Immature natural killer cell (primary cell): ENCODE results near the gene SPANXC. TPM values are rescaled to one million over a fixed set of nuclear protein-coding genes. Genes with fewer than 3 reads are reported as not detected.
"Not testable (repeated sequence)": the region's sequence is repeated elsewhere in the genome, so short reads cannot be mapped to it uniquely, and the experiment has no call there.

ENCODE experiments used
- DNase-seq, 3 donors: peaks; one replicate each; pipeline ENCODE4 v3.0.0; 2022; ENCODE audit warnings: mixed read lengths in 1 of 3
- H3K27ac Mint-ChIP-seq, 6 donors: one replicate each; pipeline ENCODE4 v1.8.0; 2020; ENCODE audit warnings: mixed read lengths in 6 of 6, mild to moderate bottlenecking in 5 of 6, inconsistent platforms in 4 of 6, moderate library complexity in 3 of 6
- H3K27me3 Mint-ChIP-seq, 3 donors: one replicate each; pipeline ENCODE4 v1.8.0; 2020 to 2021; ENCODE audit warnings: low read depth in 3 of 3, mild to moderate bottlenecking in 3 of 3, mixed read lengths in 3 of 3, moderate library complexity in 3 of 3, inconsistent platforms in 1 of 3
- H3K36me3 Mint-ChIP-seq, 3 donors: one replicate each; pipeline ENCODE4 v1.8.0; 2020; ENCODE audit warnings: mixed read lengths in 3 of 3, inconsistent platforms in 2 of 3, mild to moderate bottlenecking in 2 of 3
- H3K4me1 Mint-ChIP-seq, 2 donors: one replicate each; pipeline ENCODE4 v1.8.0; 2020; ENCODE audit warnings: inconsistent platforms in 2 of 2, mild to moderate bottlenecking in 2 of 2, mixed read lengths in 2 of 2, moderate library complexity in 1 of 2
- H3K4me3 Mint-ChIP-seq, 5 donors: one replicate each; pipeline ENCODE4 v1.8.0; 2020; ENCODE audit warnings: mild to moderate bottlenecking in 5 of 5, mixed read lengths in 5 of 5, inconsistent platforms in 3 of 5, moderate library complexity in 3 of 5
- H3K9me3 Mint-ChIP-seq, 6 donors: one replicate each; pipeline ENCODE4 v1.8.0; 2020; ENCODE audit warnings: mild to moderate bottlenecking in 6 of 6, mixed read lengths in 6 of 6, inconsistent platforms in 4 of 6, moderate library complexity in 3 of 6
- polyA plus RNA-seq, 3 donors: library from polyadenylated mRNA; unstranded; fragments of 300-500 nt; fragmentation: Illumina TruSeq; gene quantifications; one replicate each; pipeline ENCODE4 v1.2.3, GENCODE V29; 2021

Gene SPANXC
- polyA plus RNA-seq: not detected

DNA sequence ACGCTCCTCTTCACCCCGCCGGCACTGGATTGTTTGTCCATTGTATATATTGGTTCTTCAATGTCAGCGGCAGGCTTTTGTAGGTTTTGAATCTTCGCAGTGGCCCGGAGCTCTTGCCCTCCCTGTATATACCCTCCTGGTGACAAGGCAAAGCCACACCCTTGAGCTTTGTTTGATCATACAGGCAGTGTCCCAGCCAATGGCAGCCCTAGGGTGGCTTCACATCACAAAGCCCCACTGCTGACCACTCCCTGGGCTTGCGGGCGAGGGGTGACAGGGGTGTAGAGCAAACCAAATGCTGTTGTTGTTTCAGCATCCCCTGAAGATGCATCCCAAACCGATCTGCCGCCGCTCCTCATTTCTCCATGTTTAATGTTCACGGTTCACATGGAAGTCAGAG lies at the start of gene SPANXC:
Gene SPANXC, minus strand, starts transcription at position 101 of the 400 bp plus-strand sequence. Its CDS starts 60 bp downstream, at position 41.
- H3K9me3 Mint-ChIP-seq, H3K36me3 Mint-ChIP-seq, H3K27ac Mint-ChIP-seq, DNase-seq, H3K27me3 Mint-ChIP-seq, H3K4me3 Mint-ChIP-seq, H3K4me1 Mint-ChIP-seq: not testable (repeated sequence)

DNA sequence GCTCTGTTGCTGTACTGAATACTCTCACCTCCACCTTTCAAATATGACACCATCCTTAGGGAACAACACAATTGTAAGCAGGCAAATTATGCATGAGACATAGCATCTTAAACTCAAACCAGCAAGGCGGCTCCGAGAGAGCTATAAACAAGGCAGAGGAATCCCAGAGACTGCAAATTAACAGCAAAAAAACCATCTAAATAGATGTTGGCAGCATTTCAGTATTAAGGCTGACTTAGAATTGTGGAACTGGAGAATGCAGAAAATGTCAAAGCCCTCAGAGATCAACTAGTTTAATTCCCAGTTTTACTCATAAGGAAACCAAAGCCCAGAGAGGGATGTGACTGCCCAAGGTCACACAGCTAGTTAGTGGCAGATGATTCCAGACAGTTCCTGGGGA lies 37.2 kb upstream of the SPANXC start:
- Mint-ChIP-seq H3K9me3 (peaks cover 0 to 2% (median 0%) of the 10 kb centered on the region in 6 donors), H3K27ac (no peak overlapping the region), H3K36me3 (no peaks in the 10 kb centered on the region), H3K27me3 (peaks cover 2 to 5% (median 4%) of the 10 kb centered on the region in 3 donors), H3K4me1 (no peaks in the 10 kb centered on the region), H3K4me3 (no peak overlapping the region)
- DNase-seq: no peak

DNA sequence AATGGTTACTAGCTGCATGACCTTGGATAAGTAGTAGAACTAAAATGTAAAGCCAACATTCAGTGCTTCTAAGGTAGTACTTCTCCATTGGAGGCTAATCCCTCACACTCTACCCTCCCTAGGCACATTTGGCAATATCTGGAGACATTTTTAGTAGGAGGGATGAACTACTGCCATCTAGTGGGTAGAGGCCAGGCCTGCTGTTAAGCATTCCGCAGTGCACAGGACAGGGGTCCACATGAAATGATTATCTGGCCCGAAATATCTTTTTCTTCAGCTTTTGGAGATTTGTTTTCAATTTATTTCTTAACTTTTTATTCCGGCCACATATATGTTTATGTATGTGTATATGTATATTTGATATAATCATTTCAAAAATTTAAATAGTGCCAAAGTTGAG lies 36.0 kb upstream of the SPANXC start:
- no peaks in the 10 kb centered on the region for H3K36me3 Mint-ChIP-seq
- peaks cover 2 to 5% (median 4%) of the 10 kb centered on the region in 3 donors for H3K27me3 Mint-ChIP-seq
- H3K4me3 Mint-ChIP-seq: no peak overlapping the region
- H3K9me3 Mint-ChIP-seq: peaks cover 0 to 2% (median 0%) of the 10 kb centered on the region in 6 donors
- H3K27ac Mint-ChIP-seq: no peak overlapping the region
- no peaks in the 10 kb centered on the region for H3K4me1 Mint-ChIP-seq
- peak in 1 of 3 donors; percentile 1 for DNase-seq

DNA sequence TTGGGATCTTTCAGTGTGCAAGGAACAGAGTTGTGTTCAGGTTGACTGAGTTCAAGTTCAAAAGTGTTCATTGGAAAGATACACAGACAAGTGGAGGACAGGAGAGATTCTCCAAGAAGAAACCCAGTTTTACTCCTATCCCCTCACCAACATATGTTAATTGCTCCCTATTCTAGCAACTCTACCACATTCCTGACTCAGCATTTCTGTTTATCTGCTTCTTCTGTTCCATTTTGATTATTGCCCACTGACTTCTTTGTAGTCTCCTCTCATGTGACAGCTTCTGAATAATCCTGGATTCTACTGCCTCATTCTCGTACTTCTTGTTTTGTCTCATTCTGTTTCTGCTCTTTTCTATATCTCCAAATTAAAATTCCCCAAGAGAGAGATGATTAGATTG lies 15.8 kb upstream of the SPANXC start:
- H3K27ac Mint-ChIP-seq: no peak overlapping the region
- no peaks in the 10 kb centered on the region for H3K4me1 Mint-ChIP-seq
- no peaks in the 10 kb centered on the region for H3K36me3 Mint-ChIP-seq
- H3K27me3 Mint-ChIP-seq: peaks cover 0 to 6% (median 3%) of the 10 kb centered on the region in 3 donors
- H3K4me3 Mint-ChIP-seq: no peak overlapping the region
- DNase-seq: no peak
- peaks cover 0 to 7% (median 2%) of the 10 kb centered on the region in 6 donors for H3K9me3 Mint-ChIP-seq

GRCh38 chrX:141221611-141222010 lies 20.7 kb downstream of the SPANXC start:
- no peak for DNase-seq
- H3K36me3 Mint-ChIP-seq: no peaks in the 10 kb centered on the region
- no peak overlapping the region for H3K4me3 Mint-ChIP-seq
- no peaks in the 10 kb centered on the region for H3K4me1 Mint-ChIP-seq
- peaks cover 0 to 8% (median 3%) of the 10 kb centered on the region in 6 donors for H3K9me3 Mint-ChIP-seq
- H3K27ac Mint-ChIP-seq: no peak overlapping the region
- H3K27me3 Mint-ChIP-seq: peaks cover 0 to 2% (median 2%) of the 10 kb centered on the region in 3 donors

DNA sequence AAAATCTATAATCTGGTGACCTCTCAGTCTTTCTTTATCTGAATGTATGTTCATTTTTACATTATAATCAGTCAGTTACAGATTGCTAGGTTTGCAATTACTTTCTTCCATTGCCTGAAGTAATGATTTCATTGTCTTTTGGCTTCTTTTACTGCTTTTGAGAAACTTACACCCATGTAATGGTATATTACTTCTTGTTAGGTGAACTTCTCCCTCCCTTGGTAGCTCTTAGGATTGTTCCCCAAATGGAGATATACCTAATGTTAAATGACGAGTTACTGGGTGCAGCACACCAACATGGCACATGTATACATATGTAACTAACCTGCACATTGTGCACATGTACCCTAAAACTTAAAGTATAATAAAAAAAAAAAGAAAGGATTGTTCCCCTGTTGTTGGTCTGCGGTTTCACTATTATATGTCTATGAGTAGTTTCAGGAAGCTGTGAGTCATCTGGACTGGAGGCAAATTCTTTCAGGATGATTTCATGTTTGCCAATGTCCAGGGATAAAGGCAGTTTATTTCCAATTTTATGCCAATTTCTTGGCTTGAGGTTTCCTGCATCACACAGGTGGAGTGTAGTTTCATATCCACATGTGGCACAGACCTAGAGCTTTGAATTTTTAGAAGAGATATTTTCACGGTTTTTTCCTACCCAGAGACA lies 21.8 kb downstream of the SPANXC start:
- no peak overlapping the region for H3K4me3 Mint-ChIP-seq
- no peak for DNase-seq
- H3K27ac Mint-ChIP-seq: no peak overlapping the region
- H3K9me3 Mint-ChIP-seq: peaks cover 0 to 6% (median 2%) of the 10 kb centered on the region in 6 donors
- no peaks in the 10 kb centered on the region for H3K4me1 Mint-ChIP-seq
- no peaks in the 10 kb centered on the region for H3K36me3 Mint-ChIP-seq
- peaks cover 0 to 2% (median 2%) of the 10 kb centered on the region in 3 donors for H3K27me3 Mint-ChIP-seq

DNA sequence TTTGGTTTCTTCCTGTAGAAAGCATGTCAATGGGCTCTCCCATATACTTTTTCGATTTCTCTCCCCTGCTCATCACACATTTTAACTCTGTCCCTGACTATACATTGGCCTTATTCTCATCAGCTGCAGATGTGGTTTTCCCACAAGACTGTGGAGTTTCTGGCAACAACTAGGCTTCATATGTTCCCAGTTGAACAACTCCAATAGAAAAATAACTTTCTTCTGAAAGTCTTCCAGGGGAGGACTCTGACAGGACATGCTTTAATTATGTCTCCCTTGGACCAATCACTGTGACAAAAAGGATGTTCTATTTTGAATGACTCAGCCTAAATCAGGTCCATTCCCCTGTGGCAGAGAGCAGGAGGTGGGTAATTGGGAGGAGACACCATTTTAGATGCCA lies 28.1 kb downstream of the SPANXC start:
- Mint-ChIP-seq H3K4me3 (no peak overlapping the region), H3K27me3 (peaks cover 0 to 10% (median 2%) of the 10 kb centered on the region in 3 donors), H3K36me3 (no peaks in the 10 kb centered on the region), H3K9me3 (no peaks in the 10 kb centered on the region), H3K27ac (no peak overlapping the region), H3K4me1 (no peaks in the 10 kb centered on the region)
- no peak for DNase-seq

DNA sequence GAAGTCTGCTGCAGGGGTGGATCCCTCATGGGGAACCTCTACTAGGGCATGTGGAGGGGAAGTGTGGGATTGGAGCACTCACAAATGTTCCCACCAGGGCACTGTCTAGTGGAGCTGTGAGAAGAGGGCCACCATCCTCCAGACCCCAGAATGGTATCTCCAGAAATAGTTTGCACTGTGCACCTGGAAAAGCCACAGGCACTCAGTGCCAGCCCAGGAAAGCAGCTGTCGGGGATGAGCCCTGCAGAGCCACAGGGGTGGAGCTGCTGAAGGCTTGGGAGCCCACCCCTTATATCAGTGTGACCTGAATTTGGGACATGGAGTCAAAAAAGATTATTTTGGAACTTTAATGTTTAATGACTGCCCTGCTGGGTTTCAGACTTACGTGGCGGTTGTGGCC lies 40.4 kb downstream of the SPANXC start:
- Mint-ChIP-seq H3K27ac (no peak overlapping the region), H3K27me3 (peaks cover 0 to 7% (median 4%) of the 10 kb centered on the region in 3 donors), H3K4me3 (no peak overlapping the region), H3K9me3 (peaks cover 0 to 1% (median 0%) of the 10 kb centered on the region in 6 donors), H3K4me1 (no peaks in the 10 kb centered on the region), H3K36me3 (no peaks in the 10 kb centered on the region)
- DNase-seq: no peak

Other genes starting within 250 kb of the SPANXC start
- gene SPANXB1, start 239.9 kb downstream of the SPANXC start, polyA plus RNA-seq: not detected
- gene LDOC1, start 65.4 kb downstream of the SPANXC start, polyA plus RNA-seq: 10 to 100 TPM; 26.3 to 34.0 (median 26.4) TPM